ENCODE measurements around the gene CSNK1G1.

CSNK1G1 gene

DNA sequence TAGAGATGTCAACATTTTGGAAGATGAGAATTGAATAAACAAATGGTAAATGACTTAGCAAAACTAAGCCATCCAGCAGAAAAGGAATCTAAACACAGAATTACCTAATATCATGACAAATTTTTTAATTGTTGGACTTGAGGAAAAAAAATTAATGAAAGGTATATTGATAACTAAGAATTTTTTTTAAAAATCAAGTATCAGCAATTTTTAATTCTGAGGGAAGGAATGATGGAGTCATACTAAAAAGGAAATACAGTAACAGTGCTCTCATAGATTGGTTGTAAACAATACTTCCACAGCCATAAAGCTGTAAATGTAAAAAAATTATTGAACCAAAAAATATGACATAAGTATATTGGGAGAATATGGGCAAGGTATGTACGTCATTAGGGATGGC lies 68.0 kb downstream of the CSNK1G1 start:
- Histone ChIP-seq H3K27me3 (ENCODE audit: insufficient read depth, low read length) (no peaks in the 10 kb centered on the region), H3F3A (ENCODE audit: insufficient read depth, low read length) (no peaks in the 10 kb centered on the region; the same call in 1 of the 2 replicates), H3K9me2 (ENCODE audit: low read depth, low read length) (no peaks in the 10 kb centered on the region), H3K36me3 (ENCODE audit: insufficient read depth, low read length) (peaks cover 8% of the 10 kb centered on the region), H2AFZ (ENCODE audit: low read length) (no peak overlapping the region), H4K20me1 (ENCODE audit: insufficient read depth, low read length) (no peaks in the 10 kb centered on the region), H3K4me3 (ENCODE audit: low read depth, low read length, poor library complexity, severe bottlenecking) (no peak overlapping the region), H3K9ac (ENCODE audit: low read length) (no peak overlapping the region), H3K4me1 (ENCODE audit: insufficient read depth, low read length, severe bottlenecking) (no peaks in the 10 kb centered on the region), H3K79me2 (ENCODE audit: insufficient read depth, low read length) (peaks cover 8% of the 10 kb centered on the region), H3K27ac (ENCODE audit: low read depth, low read length, poor library complexity, severe bottlenecking) (no peak overlapping the region), H3K4me2 (ENCODE audit: low read length) (no peak overlapping the region), H3K9me3 (ENCODE audit: low read length) (no peaks in the 10 kb centered on the region)
- TF ChIP-seq, protein P1, sequence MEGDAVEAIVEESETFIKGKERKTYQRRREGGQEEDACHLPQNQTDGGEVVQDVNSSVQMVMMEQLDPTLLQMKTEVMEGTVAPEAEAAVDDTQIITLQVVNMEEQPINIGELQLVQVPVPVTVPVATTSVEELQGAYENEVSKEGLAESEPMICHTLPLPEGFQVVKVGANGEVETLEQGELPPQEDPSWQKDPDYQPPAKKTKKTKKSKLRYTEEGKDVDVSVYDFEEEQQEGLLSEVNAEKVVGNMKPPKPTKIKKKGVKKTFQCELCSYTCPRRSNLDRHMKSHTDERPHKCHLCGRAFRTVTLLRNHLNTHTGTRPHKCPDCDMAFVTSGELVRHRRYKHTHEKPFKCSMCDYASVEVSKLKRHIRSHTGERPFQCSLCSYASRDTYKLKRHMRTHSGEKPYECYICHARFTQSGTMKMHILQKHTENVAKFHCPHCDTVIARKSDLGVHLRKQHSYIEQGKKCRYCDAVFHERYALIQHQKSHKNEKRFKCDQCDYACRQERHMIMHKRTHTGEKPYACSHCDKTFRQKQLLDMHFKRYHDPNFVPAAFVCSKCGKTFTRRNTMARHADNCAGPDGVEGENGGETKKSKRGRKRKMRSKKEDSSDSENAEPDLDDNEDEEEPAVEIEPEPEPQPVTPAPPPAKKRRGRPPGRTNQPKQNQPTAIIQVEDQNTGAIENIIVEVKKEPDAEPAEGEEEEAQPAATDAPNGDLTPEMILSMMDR (IDR thresholded peaks at IDR 0.05; ENCODE audit: low read length), result no peak
- TF ChIP-seq EZH2 (IDR thresholded peaks at IDR 0.05; ENCODE audit: borderline replicate concordance, low read length), result no peak

DNA sequence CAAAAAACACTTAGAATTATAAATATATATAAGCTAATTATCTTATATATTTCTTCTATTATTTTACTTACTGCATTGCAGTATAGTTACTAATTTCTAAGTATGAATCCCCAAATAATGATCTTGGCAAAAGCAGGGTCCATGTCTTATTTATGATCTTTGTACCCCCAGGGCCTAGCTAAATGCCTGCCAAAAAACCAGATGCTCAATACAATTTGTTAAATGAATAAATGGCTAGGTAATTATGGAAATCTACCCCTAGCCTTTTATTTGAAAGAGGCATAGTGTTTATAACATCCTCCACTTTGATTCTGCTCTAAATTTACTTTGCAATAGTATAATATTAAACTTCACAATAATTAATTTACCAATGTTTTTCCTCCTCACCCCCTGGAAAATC lies 69.5 kb downstream of the CSNK1G1 start:
- Histone ChIP-seq H3K9me3 (ENCODE audit: low read length) (no peaks in the 10 kb centered on the region), H3K36me3 (ENCODE audit: insufficient read depth, low read length) (peaks cover 8% of the 10 kb centered on the region), H3F3A (ENCODE audit: insufficient read depth, low read length) (no peaks in the 10 kb centered on the region; the same call in 1 of the 2 replicates), H3K4me2 (ENCODE audit: low read length) (no peak overlapping the region), H3K79me2 (ENCODE audit: insufficient read depth, low read length) (peaks cover 4% of the 10 kb centered on the region; the same call in 1 of the 2 replicates), H3K4me1 (ENCODE audit: insufficient read depth, low read length, severe bottlenecking) (no peaks in the 10 kb centered on the region), H4K20me1 (ENCODE audit: insufficient read depth, low read length) (no peaks in the 10 kb centered on the region), H3K9me2 (ENCODE audit: low read depth, low read length) (no peaks in the 10 kb centered on the region), H3K9ac (ENCODE audit: low read length) (no peak overlapping the region), H3K27ac (ENCODE audit: low read depth, low read length, poor library complexity, severe bottlenecking) (no peak overlapping the region), H3K4me3 (ENCODE audit: low read depth, low read length, poor library complexity, severe bottlenecking) (no peak overlapping the region), H2AFZ (ENCODE audit: low read length) (no peak overlapping the region), H3K27me3 (ENCODE audit: insufficient read depth, low read length) (no peaks in the 10 kb centered on the region)
- no peak for TF ChIP-seq EZH2 (IDR thresholded peaks at IDR 0.05; ENCODE audit: borderline replicate concordance, low read length)
- TF ChIP-seq, protein P1 (IDR thresholded peaks at IDR 0.05; ENCODE audit: low read length), result no peak

DNA sequence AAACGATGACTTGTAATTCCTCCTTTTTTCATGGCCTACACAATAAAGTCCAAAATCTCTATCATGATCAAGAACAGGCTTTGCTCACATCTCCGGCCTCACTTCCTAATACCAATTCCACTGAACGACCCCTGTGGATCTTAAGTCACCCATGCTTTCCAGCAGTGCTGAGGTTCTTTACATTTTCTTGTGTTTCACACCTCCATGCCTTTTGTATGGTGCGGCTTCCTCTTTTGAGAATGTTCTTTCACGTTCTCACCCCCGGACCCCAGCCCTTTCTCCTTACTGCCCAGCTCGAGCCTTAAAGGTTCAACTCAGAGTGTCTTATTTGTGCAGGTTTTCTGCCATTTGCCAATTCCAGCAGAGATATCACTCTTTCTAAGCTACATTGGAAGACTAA lies 70.1 kb downstream of the CSNK1G1 start:
- Histone ChIP-seq H3K9me2 (ENCODE audit: low read depth, low read length) (no peaks in the 10 kb centered on the region), H3K4me2 (ENCODE audit: low read length) (no peak overlapping the region), H3K4me3 (ENCODE audit: low read depth, low read length, poor library complexity, severe bottlenecking) (no peak overlapping the region), H2AFZ (ENCODE audit: low read length) (no peak overlapping the region), H3F3A (ENCODE audit: insufficient read depth, low read length) (no peaks in the 10 kb centered on the region; the same call in 1 of the 2 replicates), H3K36me3 (ENCODE audit: insufficient read depth, low read length) (peaks cover 8% of the 10 kb centered on the region), H3K79me2 (ENCODE audit: insufficient read depth, low read length) (peaks cover 4% of the 10 kb centered on the region; the same call in 1 of the 2 replicates), H3K27ac (ENCODE audit: low read depth, low read length, poor library complexity, severe bottlenecking) (no peak overlapping the region), H3K27me3 (ENCODE audit: insufficient read depth, low read length) (no peaks in the 10 kb centered on the region), H4K20me1 (ENCODE audit: insufficient read depth, low read length) (no peaks in the 10 kb centered on the region), H3K4me1 (ENCODE audit: insufficient read depth, low read length, severe bottlenecking) (no peaks in the 10 kb centered on the region), H3K9ac (ENCODE audit: low read length) (no peak overlapping the region), H3K9me3 (ENCODE audit: low read length) (no peaks in the 10 kb centered on the region)
- TF ChIP-seq EZH2 (IDR thresholded peaks at IDR 0.05; ENCODE audit: borderline replicate concordance, low read length), result no peak
- TF ChIP-seq, protein P1 (IDR thresholded peaks at IDR 0.05; ENCODE audit: low read length), result no peak

All from OCI-LY1 (cell line).